Naive thymus-derived CD8-positive, alpha-beta T cell (primary cell): ENCODE results near the gene COL5A2. TPM values are rescaled to one million over a fixed set of nuclear protein-coding genes. Genes with fewer than 3 reads are reported as not detected.

Experiments
- ATAC-seq, 2 donors: fragments of 150-1000 bp; cut with Tn5 transposase in 1 of 2; sonication (Bioruptor Pico), chemical (Tn5 transposase) in 1 of 2; 1 replicate in 1 of 2; 2 replicates in 1 of 2; pipeline ENCODE4 v1.10.0; 2021; ENCODE audit warnings: mild to moderate bottlenecking in 2 of 2, moderate library complexity in 2 of 2
- POLR2A ChIA-PET: fragments of 350-600 bp; sonication (Branson Sonifier 250); formaldehyde crosslinking; loops from one replicate; lab custom pipeline; 2021; ENCODE audit warnings: antibody characterized with exemption; lab: Charles Lee
- DNase-seq, 10 donors: peaks; one replicate each; pipeline versions ENCODE4 v3.0.0 to v3.0.0-alpha.2; 2020 to 2022
- H3K27ac Mint-ChIP-seq, 10 donors: one replicate each; pipeline ENCODE4 v1.8.0; 2020 to 2022; ENCODE audit warnings: mild to moderate bottlenecking in 10 of 10, mixed read lengths in 10 of 10, moderate library complexity in 4 of 10, inconsistent platforms in 1 of 10
- H3K27me3 Mint-ChIP-seq, 5 donors: one replicate each; pipeline ENCODE4 v1.8.0; 2021 to 2022; ENCODE audit warnings: mixed read lengths in 5 of 5
- H3K36me3 Mint-ChIP-seq, 3 donors: one replicate each; pipeline ENCODE4 v1.8.0; 2020 to 2022; ENCODE audit warnings: mixed read lengths in 3 of 3, mild to moderate bottlenecking in 2 of 3, inconsistent platforms in 1 of 3
- H3K4me1 Mint-ChIP-seq, 4 donors: one replicate each; pipeline ENCODE4 v1.8.0; 2021 to 2022; ENCODE audit warnings: mixed read lengths in 4 of 4
- H3K4me3 Mint-ChIP-seq, 10 donors: one replicate each; pipeline ENCODE4 v1.8.0; 2020 to 2022; ENCODE audit warnings: mild to moderate bottlenecking in 10 of 10, mixed read lengths in 10 of 10, moderate library complexity in 6 of 10, inconsistent platforms in 1 of 10
- H3K9me3 Mint-ChIP-seq, 9 donors: one replicate each; pipeline ENCODE4 v1.8.0; 2020 to 2022; ENCODE audit warnings: mixed read lengths in 9 of 9, mild to moderate bottlenecking in 3 of 9, inconsistent platforms in 1 of 9, moderate library complexity in 1 of 9
- polyA plus RNA-seq, 3 donors: library from polyadenylated mRNA; unstranded; fragments of 300-500 nt; fragmentation: Illumina TruSeq; gene quantifications; one replicate each; pipeline ENCODE4 v1.2.3, GENCODE V29; 2021
- total RNA-seq, 8 experiments: library from RNA in 2 of 8; stranded (reverse) in 2 of 8; gene quantifications; one replicate each; pipeline ENCODE4 v1.2.3 and lab custom pipeline; 2021 to 2026

COL5A2 gene
- total and polyA plus RNA-seq, 5 experiments from 2014 or later, result 0.10 to 2.1 (median 0.98) TPM; not detected in 1

DNA sequence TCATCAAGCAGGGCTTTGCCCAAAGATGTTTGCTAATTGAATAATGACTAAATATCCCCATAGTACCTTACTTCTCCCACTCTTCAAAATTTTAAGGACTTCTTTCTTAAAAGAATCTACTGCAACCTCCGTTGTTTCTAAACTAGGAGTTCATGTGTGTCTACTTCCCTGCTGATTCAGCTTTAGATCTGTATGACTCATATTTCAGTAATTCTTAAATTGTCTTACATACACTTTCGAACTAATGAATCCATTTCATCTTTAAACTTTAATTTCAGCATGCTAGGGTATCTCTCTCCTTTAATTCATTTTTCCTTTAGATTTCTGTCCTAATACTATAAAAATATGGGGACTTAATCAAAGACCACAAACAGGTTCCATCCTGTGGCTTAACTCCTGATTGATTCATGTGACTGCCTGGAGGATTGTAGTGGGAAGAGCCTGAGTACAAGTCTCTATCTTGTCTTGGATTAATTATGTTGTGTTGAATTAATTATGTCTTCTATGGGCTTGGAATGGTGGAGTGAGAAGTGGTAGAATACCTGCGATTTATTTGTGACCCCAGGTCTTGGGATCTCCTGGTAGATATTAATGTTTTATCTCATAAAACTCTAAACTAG lies 24.9 kb upstream of the COL5A2 start:
- POLR2A ChIA-PET, result interaction anchor here (0.6 kb wide), 1 partner anchor 36 kb away, joined by 3 read pairs; no protein-coding TSS in a partner anchor
- DNase-seq (no peak), ATAC-seq (no peak)
- peaks cover 0 to 3% (median 0%) of the 10 kb centered on the region in 3 donors for H3K36me3 Mint-ChIP-seq
- H3K4me3 Mint-ChIP-seq, result no peak overlapping the region
- H3K27ac Mint-ChIP-seq, result no peak overlapping the region
- no peaks in the 10 kb centered on the region for H3K9me3 Mint-ChIP-seq
- H3K4me1 Mint-ChIP-seq, result no peaks in the 10 kb centered on the region
- H3K27me3 Mint-ChIP-seq, result no peaks in the 10 kb centered on the region

DNA sequence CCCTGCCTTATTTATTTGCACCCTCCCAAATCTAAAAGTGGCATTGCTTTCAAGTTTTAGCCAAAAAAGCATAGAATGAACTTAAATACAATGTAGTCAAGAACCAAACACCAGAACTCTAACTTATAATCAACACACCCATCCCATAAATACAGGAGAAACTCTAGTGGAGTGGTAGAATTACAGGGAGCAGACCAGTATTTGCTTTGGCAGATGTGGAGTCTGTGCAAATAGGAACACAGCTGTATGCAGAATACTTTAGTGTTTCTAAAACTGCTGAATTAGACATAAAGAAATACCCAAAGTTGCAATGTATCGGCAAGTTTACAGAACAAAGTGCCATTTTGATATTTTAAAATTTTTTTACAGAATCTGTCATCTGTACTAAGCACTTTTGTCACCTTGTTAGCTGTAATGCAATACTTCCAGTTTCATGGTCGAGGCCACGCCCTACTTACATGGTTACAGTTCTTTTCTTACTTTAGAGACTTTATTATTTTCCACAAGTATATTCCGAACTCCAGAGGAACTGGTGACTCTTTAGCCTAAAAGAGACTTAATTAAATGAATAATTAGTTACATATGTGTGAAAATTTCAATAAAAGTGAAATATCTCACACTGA lies 23.7 kb upstream of the COL5A2 start:
- H3K4me3 Mint-ChIP-seq, result no peak overlapping the region
- H3K36me3 Mint-ChIP-seq, result peaks cover 0 to 2% (median 0%) of the 10 kb centered on the region in 3 donors
- no peaks in the 10 kb centered on the region for H3K4me1 Mint-ChIP-seq
- H3K27me3 Mint-ChIP-seq, result no peaks in the 10 kb centered on the region
- POLR2A ChIA-PET, result no interaction called here
- no peak for ATAC-seq
- H3K9me3 Mint-ChIP-seq, result no peaks in the 10 kb centered on the region
- no peak for DNase-seq
- no peak overlapping the region for H3K27ac Mint-ChIP-seq

DNA sequence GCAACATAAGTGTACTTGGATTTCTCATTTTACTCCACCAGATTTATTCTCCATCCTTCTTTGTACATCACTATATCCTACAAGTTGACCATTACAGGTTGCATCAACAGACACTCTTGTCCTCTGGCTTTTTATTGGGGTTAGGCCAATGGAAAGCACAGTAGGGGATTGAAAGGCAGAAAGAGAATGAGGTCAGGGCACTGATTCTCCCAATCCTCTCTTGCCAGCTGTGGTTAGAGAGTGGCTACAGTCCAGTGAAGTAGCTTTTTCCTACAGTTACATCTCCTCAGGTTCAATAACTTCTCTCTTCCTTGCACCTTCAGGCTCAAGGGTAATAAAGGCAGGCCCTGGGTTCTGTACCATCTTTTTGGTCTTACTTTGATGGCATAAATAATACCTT lies 20.2 kb upstream of the COL5A2 start:
- Mint-ChIP-seq H3K27me3 (no peaks in the 10 kb centered on the region), H3K27ac (no peak overlapping the region), H3K9me3 (peaks cover 0 to 10% (median 0%) of the 10 kb centered on the region in 9 donors), H3K4me1 (no peaks in the 10 kb centered on the region), H3K36me3 (peaks cover 0 to 4% (median 3%) of the 10 kb centered on the region in 3 donors), H3K4me3 (no peak overlapping the region)
- POLR2A ChIA-PET, result no interaction called here
- DNase-seq, result no peak
- no peak for ATAC-seq

DNA sequence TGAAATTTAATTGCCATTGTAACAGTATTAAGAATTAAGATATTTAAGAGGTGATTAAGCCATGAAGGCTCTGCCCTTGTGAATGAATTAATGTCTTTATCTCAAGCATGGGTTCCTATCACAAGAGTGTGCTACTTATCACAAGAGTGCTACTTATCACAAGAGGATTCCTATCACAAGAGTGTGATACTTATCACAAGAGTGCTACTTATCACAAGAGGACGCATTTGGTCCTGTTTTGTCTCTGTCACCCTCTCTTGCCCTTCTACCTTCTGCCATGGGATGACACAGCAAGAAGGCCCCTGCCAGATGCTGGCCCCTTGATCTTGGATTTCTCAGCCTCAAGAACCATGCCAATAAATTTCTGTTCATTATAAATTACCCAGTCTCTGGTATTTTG lies 13.2 kb upstream of the COL5A2 start:
- no peaks in the 10 kb centered on the region for H3K27me3 Mint-ChIP-seq
- H3K4me3 Mint-ChIP-seq, result no peak overlapping the region
- H3K4me1 Mint-ChIP-seq, result peaks cover 0 to 2% (median 0%) of the 10 kb centered on the region in 4 donors
- no peak for DNase-seq
- H3K36me3 Mint-ChIP-seq, result peaks cover 3 to 4% (median 3%) of the 10 kb centered on the region in 3 donors
- peaks cover 0 to 10% (median 3%) of the 10 kb centered on the region in 9 donors for H3K9me3 Mint-ChIP-seq
- ATAC-seq, result no peak
- H3K27ac Mint-ChIP-seq, result no peak overlapping the region
- POLR2A ChIA-PET, result no interaction called here

DNA sequence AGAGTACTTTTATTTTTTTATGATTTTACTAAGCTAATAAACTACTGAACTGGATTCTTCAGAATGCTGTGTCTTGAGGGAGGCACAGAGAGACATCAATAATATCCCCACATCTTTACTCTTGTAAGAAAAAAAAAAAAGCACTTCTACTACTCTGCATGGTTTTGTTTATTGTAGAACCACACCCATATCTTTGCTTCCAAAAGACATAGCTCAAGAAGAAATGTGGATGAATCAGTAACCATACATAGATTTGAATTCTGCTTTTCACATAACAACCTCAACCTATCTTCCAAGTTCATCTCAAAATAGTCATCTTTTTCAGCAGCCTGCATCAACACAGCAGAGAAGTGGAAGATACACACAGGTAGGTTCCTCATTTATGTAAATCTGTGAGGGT lies 12.2 kb upstream of the COL5A2 start:
- peaks cover 0 to 2% (median 0%) of the 10 kb centered on the region in 4 donors for H3K4me1 Mint-ChIP-seq
- POLR2A ChIA-PET, result no interaction called here
- H3K4me3 Mint-ChIP-seq, result no peak overlapping the region
- H3K27ac Mint-ChIP-seq, result no peak overlapping the region
- ATAC-seq, result no peak
- no peak for DNase-seq
- peaks cover 0 to 3% (median 0%) of the 10 kb centered on the region in 5 donors for H3K27me3 Mint-ChIP-seq
- peaks cover 0 to 10% (median 3%) of the 10 kb centered on the region in 9 donors for H3K9me3 Mint-ChIP-seq
- H3K36me3 Mint-ChIP-seq, result peaks cover under 1 to 7% (median 3%) of the 10 kb centered on the region in 3 donors

DNA sequence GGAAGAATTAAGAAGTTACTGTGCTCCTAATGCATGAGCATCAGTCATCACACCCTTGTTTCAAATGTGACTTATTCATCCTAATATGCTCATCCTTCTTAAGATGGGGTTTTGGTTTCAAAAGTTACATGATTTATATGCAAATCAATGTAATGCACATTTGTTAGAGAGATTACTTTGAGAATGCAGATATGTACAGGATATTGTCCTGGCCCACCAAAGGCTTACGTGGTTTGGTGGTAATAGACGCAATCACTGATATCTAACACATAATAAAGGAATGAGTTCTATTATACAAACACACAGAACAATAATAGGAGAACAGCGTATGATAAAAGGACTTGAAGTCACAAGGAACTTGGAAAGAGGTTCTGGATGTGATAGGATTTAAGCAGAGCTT lies 11.1 kb upstream of the COL5A2 start:
- ATAC-seq (no peak), DNase-seq (no peak)
- H3K9me3 Mint-ChIP-seq, result peaks cover 0 to 8% (median under 1%) of the 10 kb centered on the region in 9 donors
- H3K27ac Mint-ChIP-seq, result no peak overlapping the region
- peaks cover 0 to 3% (median 0%) of the 10 kb centered on the region in 5 donors for H3K27me3 Mint-ChIP-seq
- peaks cover 0 to 2% (median 0%) of the 10 kb centered on the region in 4 donors for H3K4me1 Mint-ChIP-seq
- H3K4me3 Mint-ChIP-seq, result no peak overlapping the region
- H3K36me3 Mint-ChIP-seq, result peaks cover 0 to 4% (median 3%) of the 10 kb centered on the region in 3 donors
- POLR2A ChIA-PET, result no interaction called here

DNA sequence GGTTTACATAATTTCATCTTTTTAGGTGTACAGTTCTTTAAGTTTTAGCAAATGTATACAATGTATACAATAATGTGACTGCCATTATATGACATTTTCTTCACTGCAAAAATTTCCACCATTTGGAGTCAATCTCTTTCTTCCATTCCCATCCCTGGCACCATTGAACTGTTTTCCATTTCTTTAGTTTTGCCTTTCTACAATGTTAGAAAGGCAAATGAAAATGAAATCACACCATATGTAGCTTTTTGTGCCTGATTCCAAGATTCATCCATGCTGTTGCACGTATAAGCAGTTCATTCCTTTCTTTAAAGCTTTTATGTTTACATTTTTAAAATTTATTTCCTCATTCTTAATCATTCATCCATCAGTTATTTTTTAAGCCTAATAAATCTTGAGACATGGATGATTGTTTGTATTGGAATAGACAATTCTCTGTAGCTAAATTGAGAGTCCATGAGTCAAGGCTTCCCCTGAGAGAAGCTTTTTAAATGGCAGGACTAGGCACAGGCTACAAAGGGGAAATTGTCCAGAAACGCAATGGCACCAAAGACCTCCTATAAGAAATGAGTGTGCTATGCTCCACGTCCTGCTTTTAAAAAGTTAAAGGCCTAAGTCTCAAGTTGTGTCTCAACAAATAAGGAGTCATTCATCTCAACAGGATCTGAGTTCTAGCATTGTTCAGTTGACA lies 8.7 kb upstream of the COL5A2 start:
- Mint-ChIP-seq H3K36me3 (peaks cover 0 to 3% (median 3%) of the 10 kb centered on the region in 3 donors), H3K4me3 (no peak overlapping the region)
- POLR2A ChIA-PET, result no interaction called here

DNA sequence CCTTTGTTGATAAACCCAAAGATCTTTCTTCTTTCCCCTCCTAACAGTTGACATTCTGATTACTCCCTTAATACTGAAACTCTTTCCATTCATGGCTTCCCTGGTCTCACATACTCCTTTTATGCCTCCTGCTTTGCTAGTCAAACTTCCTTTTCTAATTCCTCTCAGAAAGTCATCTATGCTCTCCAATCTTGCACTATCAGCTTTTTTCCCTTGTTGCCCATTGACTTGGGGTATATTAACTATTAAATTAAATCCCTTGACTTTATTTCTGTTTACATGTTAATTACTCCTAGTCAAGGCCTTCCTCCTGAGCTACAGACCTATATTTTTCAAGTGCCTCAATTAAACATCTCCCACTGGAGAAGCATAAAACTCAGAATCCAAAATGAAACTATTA lies 3.6 kb upstream of the COL5A2 start:
- no peak overlapping the region for H3K27ac Mint-ChIP-seq
- H3K27me3 Mint-ChIP-seq, result peaks cover 8 to 14% (median 10%) of the 10 kb centered on the region in 5 donors
- no peak for ATAC-seq
- no peak overlapping the region for H3K4me3 Mint-ChIP-seq
- POLR2A ChIA-PET, result no interaction called here
- H3K4me1 Mint-ChIP-seq, result peaks cover 8 to 18% (median 12%) of the 10 kb centered on the region in 4 donors
- no peak for DNase-seq
- peaks cover 0 to 3% (median 0%) of the 10 kb centered on the region in 3 donors for H3K36me3 Mint-ChIP-seq
- no peaks in the 10 kb centered on the region for H3K9me3 Mint-ChIP-seq

More for the DNA sequence above, 8.7 kb upstream of the COL5A2 start:
- DNase-seq, result no peak
- Mint-ChIP-seq H3K9me3 (no peaks in the 10 kb centered on the region), H3K27ac (no peak overlapping the region), H3K27me3 (peaks cover 0 to 4% (median 0%) of the 10 kb centered on the region in 5 donors), H3K4me1 (peaks cover 0 to 2% (median 0%) of the 10 kb centered on the region in 4 donors)
- no peak for ATAC-seq

DNA sequence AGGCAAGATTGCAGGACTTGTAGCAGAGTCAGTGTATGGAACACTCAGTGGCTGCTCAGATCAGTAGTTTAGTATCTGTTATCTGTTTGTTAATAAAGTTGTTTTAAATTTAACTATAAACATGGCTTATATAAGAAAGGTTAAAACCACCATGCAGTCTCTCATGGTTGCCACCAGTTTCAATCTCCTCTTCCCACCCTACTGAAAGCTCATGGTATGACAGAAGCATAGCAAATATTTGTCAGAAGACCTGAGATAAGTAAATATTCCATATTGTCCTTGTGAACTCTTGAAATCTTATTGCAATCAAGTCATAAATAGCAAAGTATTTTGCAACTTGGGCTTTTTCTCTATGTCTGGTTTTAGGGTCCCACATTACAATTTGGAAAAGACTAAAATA lies 2.1 kb upstream of the COL5A2 start:
- Mint-ChIP-seq H3K36me3 (no peaks in the 10 kb centered on the region), H3K27ac (no peak overlapping the region), H3K4me3 (no peak overlapping the region), H3K27me3 (peaks cover 9 to 23% (median 12%) of the 10 kb centered on the region in 5 donors), H3K9me3 (no peaks in the 10 kb centered on the region), H3K4me1 (peaks cover 8 to 18% (median 12%) of the 10 kb centered on the region in 4 donors)
- no peak for ATAC-seq
- no peak for DNase-seq
- POLR2A ChIA-PET, result no interaction called here

DNA sequence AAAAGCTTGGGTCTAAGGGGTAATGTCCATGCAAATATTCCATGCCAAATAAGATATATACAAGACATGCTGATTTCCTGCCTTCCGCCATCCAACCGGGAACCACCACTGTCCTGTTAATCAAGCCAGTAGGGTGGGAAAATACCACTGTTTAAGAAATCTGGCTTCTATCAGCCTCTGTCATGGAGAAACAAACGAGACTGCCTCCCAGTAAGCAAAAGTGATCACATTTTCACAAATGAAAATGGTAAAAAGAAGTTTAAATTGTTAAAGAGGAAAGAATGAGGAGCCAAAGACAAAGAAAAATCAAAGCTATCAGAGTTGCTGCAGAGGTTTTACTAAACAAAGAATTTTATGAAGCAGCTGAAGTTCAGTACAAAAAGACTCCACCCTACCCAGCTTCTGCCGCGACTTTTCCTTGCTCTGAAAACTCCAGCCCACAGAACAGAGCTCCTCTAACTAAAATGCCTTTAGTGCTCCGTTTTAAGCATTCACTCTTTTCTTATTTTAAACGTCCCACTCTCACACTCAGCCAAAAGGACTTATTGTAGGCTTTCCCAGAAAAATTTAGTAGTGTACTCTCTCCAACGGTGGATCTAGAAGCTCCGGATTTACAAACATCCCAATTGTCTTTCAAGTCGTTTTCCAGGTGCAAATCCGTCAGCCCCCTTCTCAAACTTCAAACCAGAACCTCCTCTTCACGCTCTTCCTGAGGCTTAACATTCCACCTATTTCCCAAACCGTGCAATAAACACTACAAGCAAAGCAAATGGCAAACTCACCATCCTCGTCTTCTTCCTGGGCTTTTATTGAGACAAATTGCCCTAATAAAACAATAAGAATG lies 613 bp downstream of the COL5A2 start:
- H3K27ac Mint-ChIP-seq, result peak overlapping the region in 2 of 10 donors; percentile 17 to 32
- H3K36me3 Mint-ChIP-seq, result peaks cover 0 to 5% (median 0%) of the 10 kb centered on the region in 3 donors
- POLR2A ChIA-PET, result no interaction called here
- peak overlapping the region in 9 of 10 donors; percentile 29 to 76 (median 52) for H3K4me3 Mint-ChIP-seq
- DNase-seq, result no peak
- no peak for ATAC-seq
- H3K4me1 Mint-ChIP-seq, result peaks cover 8 to 18% (median 12%) of the 10 kb centered on the region in 4 donors
- no peaks in the 10 kb centered on the region for H3K9me3 Mint-ChIP-seq
- H3K27me3 Mint-ChIP-seq, result peaks cover 10 to 30% (median 14%) of the 10 kb centered on the region in 5 donors

DNA sequence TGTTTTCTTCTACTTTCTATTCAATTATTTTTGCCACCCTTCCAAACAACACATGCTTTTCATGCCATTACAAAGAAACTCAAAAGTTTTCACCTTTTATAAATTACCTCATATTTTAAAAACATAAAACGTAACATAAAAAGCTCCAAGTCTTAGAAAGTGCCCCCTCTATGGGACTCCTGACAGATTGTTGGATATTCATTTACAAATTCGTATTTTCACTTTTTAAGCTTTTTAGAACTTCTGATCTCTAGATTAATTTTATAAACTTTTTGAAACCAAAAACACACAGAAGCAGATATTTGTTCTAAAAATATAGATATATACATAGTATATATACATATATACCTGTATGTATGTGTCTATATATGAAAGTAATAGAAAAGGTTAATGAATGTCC lies 1.5 kb downstream of the COL5A2 start:
- H3K4me1 Mint-ChIP-seq, result peaks cover 8 to 18% (median 12%) of the 10 kb centered on the region in 4 donors
- peaks cover 10 to 30% (median 14%) of the 10 kb centered on the region in 5 donors for H3K27me3 Mint-ChIP-seq
- POLR2A ChIA-PET, result interaction anchor here (0.5 kb wide), 1 partner anchor 128 kb away, joined by 4 read pairs; no protein-coding TSS in a partner anchor
- ATAC-seq (no peak), DNase-seq (no peak)
- H3K27ac Mint-ChIP-seq, result no peak overlapping the region
- H3K36me3 Mint-ChIP-seq, result peaks cover 0 to 5% (median 0%) of the 10 kb centered on the region in 3 donors
- no peak overlapping the region for H3K4me3 Mint-ChIP-seq
- no peaks in the 10 kb centered on the region for H3K9me3 Mint-ChIP-seq

DNA sequence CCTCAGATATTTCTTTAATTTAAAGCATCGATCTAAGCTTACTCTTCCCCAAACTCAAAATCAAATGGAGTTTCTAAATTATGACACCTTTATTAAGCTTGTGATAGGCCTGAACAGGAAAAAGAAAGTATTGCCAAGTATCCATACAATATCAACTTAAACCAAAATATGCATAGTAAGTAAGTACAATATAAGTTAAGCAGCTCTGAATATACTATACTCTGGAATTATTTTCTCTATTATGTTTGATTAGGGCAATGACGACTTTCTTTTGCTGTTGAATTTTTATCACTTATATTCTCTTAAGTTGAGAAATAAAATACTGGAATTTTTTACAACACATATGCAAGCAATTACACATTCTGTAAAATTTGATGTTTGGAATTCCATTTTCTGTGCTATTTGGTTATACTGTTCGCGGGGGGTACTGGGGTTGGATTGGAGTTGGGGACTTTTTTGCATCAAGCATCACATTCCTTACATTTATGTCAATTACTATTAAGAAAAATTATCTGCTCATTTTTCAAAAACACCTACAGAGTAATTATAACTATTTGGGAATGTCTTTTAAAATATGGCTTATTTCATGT lies 2.2 kb downstream of the COL5A2 start:
- DNase-seq (no peak), ATAC-seq (no peak)
- H3K36me3 Mint-ChIP-seq, result peaks cover 0 to 5% (median 0%) of the 10 kb centered on the region in 3 donors
- H3K4me3 Mint-ChIP-seq, result no peak overlapping the region
- no peak overlapping the region for H3K27ac Mint-ChIP-seq
- POLR2A ChIA-PET, result interaction anchor here (0.5 kb wide), 1 partner anchor 129 kb away, joined by 4 read pairs; no protein-coding TSS in a partner anchor
- peaks cover 9 to 30% (median 14%) of the 10 kb centered on the region in 5 donors for H3K27me3 Mint-ChIP-seq
- no peaks in the 10 kb centered on the region for H3K9me3 Mint-ChIP-seq
- peaks cover 8 to 18% (median 12%) of the 10 kb centered on the region in 4 donors for H3K4me1 Mint-ChIP-seq
